Left renal cortex interstitium (tissue), 4 donors: ENCODE results near the gene ZNF350. TPM values are rescaled to one million over a fixed set of nuclear protein-coding genes. Genes with fewer than 3 reads are reported as not detected.
"Not testable (repeated sequence)": the region's sequence is repeated elsewhere in the genome, so short reads cannot be mapped to it uniquely, and the experiment has no call there.

Experiments used
- DNase-seq, 4 donors: peaks; one replicate each; pipeline ENCODE4 v3.0.0-alpha.2; 2013; ENCODE audit warnings: low read depth in 4 of 4, low spot score in 2 of 4, missing footprints in 1 of 4
- polyA plus RNA-seq, 4 donors: library from polyadenylated mRNA; unstranded; fragments of 120-200 nt; gene quantifications; one replicate each; pipeline ENCODE4 v1.2.1, GENCODE V29; 2013; ENCODE audit not compliant: insufficient read length in 4 of 4

Gene ZNF350
- polyA plus RNA-seq, 4 donors: 15.2 to 22.5 (median 19.9) TPM

GRCh38 chr19:51976852-51977251, 9.8 kb downstream of the ZNF350 start:
- no peak for DNase-seq

GRCh38 chr19:51975787-51976186, 10.9 kb downstream of the ZNF350 start:
- DNase-seq: not testable (repeated sequence)

- no peak for DNase-seq
Measured at GRCh38 chr19:51971624-51972023, 15.0 kb downstream of the ZNF350 start.

GRCh38 chr19:51970718-51971117, 15.9 kb downstream of the ZNF350 start:
- DNase-seq: no peak

GRCh38 chr19:51965583-51965982, 21.1 kb downstream of the ZNF350 start:
- DNase-seq: no peak

- not testable (repeated sequence) for DNase-seq
Measured at GRCh38 chr19:51960621-51961233, 25.9 kb downstream of the ZNF350 start.

- DNase-seq: no peak
Measured at GRCh38 chr19:51959791-51960190, 26.8 kb downstream of the ZNF350 start.

GRCh38 chr19:51957846-51958245, 28.8 kb downstream of the ZNF350 start:
- not testable (repeated sequence) for DNase-seq

- DNase-seq: peak in 3 of 4 donors; percentile 62 to 68 (median 64)
Measured at GRCh38 chr19:51948975-51949374, 37.7 kb downstream of the ZNF350 start.

- no peak for DNase-seq
Measured at GRCh38 chr19:51946602-51947001, 40.0 kb downstream of the ZNF350 start.

GRCh38 chr19:51944798-51945552, 41.7 kb downstream of the ZNF350 start:
- DNase-seq: no peak

GRCh38 chr19:51938936-51939335, 47.7 kb downstream of the ZNF350 start:
- no peak for DNase-seq

GRCh38 chr19:51931921-51932320, 54.7 kb downstream of the ZNF350 start:
- no peak for DNase-seq

GRCh38 chr19:51927859-51928258, 58.8 kb downstream of the ZNF350 start:
- no peak for DNase-seq

- peak; percentile 94 to 100 (median 96) for DNase-seq
Measured at GRCh38 chr19:51926784-51927741, 59.6 kb downstream of the ZNF350 start, which contains the start of gene ZNF613. Gene ZNF613 (plus strand): TSS chr19:51927472. CDS start chr19:51936221, 8,749 bp downstream.

GRCh38 chr19:51926426-51926783, 60.2 kb downstream of the ZNF350 start:
- no peak for DNase-seq

GRCh38 chr19:51921949-51922348, 64.7 kb downstream of the ZNF350 start:
- DNase-seq: no peak

GRCh38 chr19:51919606-51920005, 67.0 kb downstream of the ZNF350 start:
- no peak for DNase-seq

GRCh38 chr19:51916167-51916566, 70.5 kb downstream of the ZNF350 start:
- DNase-seq: no peak

GRCh38 chr19:51915324-51915867, 71.2 kb downstream of the ZNF350 start:
- DNase-seq: no peak
